B cell (primary cell): ENCODE results near the gene SPATA24. TPM values are rescaled to one million over a fixed set of nuclear protein-coding genes. Genes with fewer than 3 reads are reported as not detected.

Experiments
- ATAC-seq: fragments of 200-7000 bp; cut with Tn5 transposase; one replicate; pipeline ENCODE4 v1.10.0; 2021; ENCODE audit warnings: low read depth, mild to moderate bottlenecking, moderate number of reproducible peaks, moderate library complexity
- CTCF ChIA-PET: fragments of 350-600 bp; sonication (Branson Sonifier 250); formaldehyde crosslinking; loops from one replicate; lab custom pipeline; 2021; ENCODE audit warnings: antibody characterized with exemption, inconsistent platforms; lab: Charles Lee
- POLR2A ChIA-PET: fragments of 350-600 bp; sonication (Branson Sonifier 250); formaldehyde crosslinking; loops from one replicate; lab custom pipeline; 2021; ENCODE audit warnings: antibody characterized with exemption; lab: Charles Lee
- DNase-seq: peaks from one replicate; pipeline ENCODE4 v3.0.0; 2013
- H2AFZ ChIP-seq: 2 replicates; pipeline ENCODE4 v1.6.1; 2012; ENCODE audit warnings: mild to moderate bottlenecking, low read depth, low read length; ENCODE audit not compliant: insufficient read depth, poor library complexity, severe bottlenecking
- H3K27ac ChIP-seq, 2 donors: 1 replicate in 1 of 2; 2 replicates in 1 of 2; pipeline ENCODE4 v1.5.1; 2012 to 2013; ENCODE audit warnings: low read length in 2 of 2, mild to moderate bottlenecking in 2 of 2, moderate library complexity in 1 of 2
- H3K27me3 ChIP-seq, 4 experiments: fragments of 200-600 bp in 1 of 4; sonication (generic) in 1 of 4; replicated peaks in 1 of 4; 1 replicate in 2 of 4; 2 replicates in 2 of 4; pipeline versions ENCODE4 v1.6.1 to v1.7.0; 2013 to 2016; ENCODE audit warnings: low read length in 3 of 4, mild to moderate bottlenecking in 2 of 4, mixed read lengths in 1 of 4, moderate library complexity in 1 of 4; ENCODE audit not compliant: insufficient read depth in 4 of 4, control insufficient read depth in 3 of 4; ENCODE audit errors: control extremely low read depth in 1 of 4
- H3K36me3 ChIP-seq, 2 experiments: replicated peaks in 1 of 2; 1 replicate in 1 of 2; 2 replicates in 1 of 2; pipeline versions ENCODE4 v1.6.1 to v1.7.1; 2013; ENCODE audit warnings: low read length in 1 of 2; ENCODE audit not compliant: insufficient read depth in 2 of 2, control insufficient read depth in 1 of 2; ENCODE audit errors: control extremely low read depth in 1 of 2, extremely low read depth in 1 of 2
- H3K4me1 ChIP-seq, 2 donors: fragments of 200-600 bp in 1 of 2; sonication (generic) in 1 of 2; 1 replicate in 1 of 2; 2 replicates in 1 of 2; pipeline versions ENCODE4 v1.5.1 to v1.6.1; 2013 to 2017; ENCODE audit warnings: low read length in 2 of 2; ENCODE audit not compliant: control insufficient read depth in 2 of 2, insufficient read depth in 2 of 2
- H3K4me2 ChIP-seq: replicated peaks from 2 replicates; pipeline ENCODE3; 2012; ENCODE audit warnings: mild to moderate bottlenecking, low read depth, low read length; ENCODE audit not compliant: poor library complexity, severe bottlenecking
- H3K4me3 ChIP-seq, 5 experiments: fragments of 200-600 bp in 1 of 5; sonication (generic) in 1 of 5; 1 replicate in 3 of 5; 2 replicates in 2 of 5; pipeline versions ENCODE4 v1.5.1 to v1.7.0; 2011 to 2016; ENCODE audit warnings: low read length in 4 of 5, mild to moderate bottlenecking in 4 of 5, low read depth in 2 of 5, control low read depth in 1 of 5, moderate library complexity in 1 of 5; ENCODE audit not compliant: insufficient read depth in 1 of 5; ENCODE audit errors: control extremely low read depth in 1 of 5, extremely low read depth in 1 of 5
- H3K79me2 ChIP-seq: fragments of 200-600 bp; sonication (generic); one replicate; pipeline ENCODE4 v1.6.0; 2016; ENCODE audit warnings: low read length; ENCODE audit not compliant: control insufficient read depth, insufficient read depth
- H3K9ac ChIP-seq: fragments of 200-600 bp; sonication (generic); 2 replicates; pipeline ENCODE4 v1.6.1; 2017; ENCODE audit warnings: mild to moderate bottlenecking, low read length, moderate library complexity
- H3K9me3 ChIP-seq, 3 donors: one replicate each; pipeline versions ENCODE4 v1.6.1 to v1.7.1; 2013; ENCODE audit warnings: low read length in 2 of 3; ENCODE audit not compliant: control insufficient read depth in 2 of 3, insufficient read depth in 1 of 3; ENCODE audit errors: control extremely low read depth in 1 of 3
- H4K20me1 ChIP-seq: 2 replicates; pipeline ENCODE4 v1.6.0; 2012; ENCODE audit warnings: mild to moderate bottlenecking, low read length; ENCODE audit not compliant: insufficient read depth, control insufficient read depth, poor library complexity, severe bottlenecking
- H3K27ac Mint-ChIP-seq: one replicate; pipeline ENCODE4 v1.8.0; 2021; ENCODE audit warnings: mixed read lengths
- H3K27me3 Mint-ChIP-seq: one replicate; pipeline ENCODE4 v1.8.0; 2021; ENCODE audit warnings: mixed read lengths
- H3K4me1 Mint-ChIP-seq: one replicate; pipeline ENCODE4 v1.8.0; 2021; ENCODE audit warnings: mixed read lengths
- H3K4me3 Mint-ChIP-seq: one replicate; pipeline ENCODE4 v1.8.0; 2021; ENCODE audit warnings: mixed read lengths
- H3K9me3 Mint-ChIP-seq: one replicate; pipeline ENCODE4 v1.8.0; 2022; ENCODE audit warnings: mixed read lengths; ENCODE audit not compliant: insufficient read depth
- EZH2 ChIP-seq: IDR thresholded peaks from 2 replicates; pipeline ENCODE4 v1.6.1; 2012; ENCODE audit warnings: borderline replicate concordance, low read depth, mild to moderate bottlenecking, moderate library complexity, low read length; ENCODE audit not compliant: insufficient read depth, poor library complexity, severe bottlenecking
- WGBS: methylation state at CpG from one replicate; pipeline ENCODE4 v1.1.5; 2013; ENCODE audit warnings: missing lambda C conversion rate; ENCODE audit not compliant: insufficient coverage; 5-methylcytosine and 5-hydroxymethylcytosine counted together
- intact Hi-C: fragments of 100-400 bp; cut with micrococcal nuclease; formaldehyde crosslinking; loops from one replicate; pipeline ENCODE4 v1.10.0; 2022
- polyA plus RNA-seq: library from polyadenylated mRNA; depleted of rRNA; stranded (reverse); fragments of >200 nt; gene quantifications from 2 replicates; pipeline ENCODE4 v1.2.3, GENCODE V29; 2012
- total RNA-seq, 2 donors: library from RNA; stranded (reverse); fragments of 120-200 nt in 1 of 2; gene quantifications; 1 replicate in 1 of 2; 2 replicates in 1 of 2; pipeline versions ENCODE4 v1.2.3 to v1.2.4, GENCODE V29; 2013 to 2022
- TF ChIP-seq, protein P1 (sequence below): fragments of 200-600 bp; IDR thresholded peaks from one replicate; pipeline ENCODE4 v1.8.0; 2022; ENCODE audit warnings: antibody characterized with exemption, mild to moderate bottlenecking

SPATA24 gene
- total and polyA plus RNA-seq, 2 donors (not counting 1 experiment from before 2014, with no cell fraction given), result 2.0 to 6.4 TPM

GRCh38 chr5:139438707-139439012 is 34.8 kb upstream of the SPATA24 start:
- H3K27ac ChIP-seq, result peak overlapping the region; percentile 42 to 100
- WGBS, result 52% methylated on average over 6 of the region's 8 CpGs

GRCh38 chr5:139435676-139436075 is 31.8 kb upstream of the SPATA24 start:
- H3K27me3 Mint-ChIP-seq, result no peaks in the 10 kb centered on the region
- Histone ChIP-seq H3K79me2 (peaks cover 8% of the 10 kb centered on the region), H3K27me3 (no peaks in the 10 kb centered on the region), H3K36me3 (no peaks in the 10 kb centered on the region), H3K9me3 (no peaks in the 10 kb centered on the region), H3K27ac (no peak overlapping the region), H2AFZ (no peak overlapping the region), H4K20me1 (peaks cover 4% of the 10 kb centered on the region), H3K9ac (no peak overlapping the region), H3K4me1 (peaks cover 11 to 12% of the 10 kb centered on the region in 2 donors), H3K4me3 (no peak overlapping the region), H3K4me2 (no peak overlapping the region)
- no peak overlapping the region for H3K4me3 Mint-ChIP-seq
- H3K4me1 Mint-ChIP-seq, result peaks cover 14% of the 10 kb centered on the region
- H3K27ac Mint-ChIP-seq, result no peak overlapping the region
- POLR2A ChIA-PET, result interaction anchor here (0.8 kb wide), 1 partner anchor 209 kb away, joined by 3 read pairs; no protein-coding TSS in a partner anchor
- CTCF ChIA-PET, result interaction anchor here (1.4 to 2.0 kb wide), 2 partner anchors 8 to 13 kb away, joined by 4 to 7 read pairs; no protein-coding TSS in a partner anchor
- WGBS, result no CpG with 5 or more reads among the region's 3 CpGs
- DNase-seq (no peak), ATAC-seq (no peak)
- H3K9me3 Mint-ChIP-seq, result no peaks in the 10 kb centered on the region
- TF ChIP-seq, protein P1, sequence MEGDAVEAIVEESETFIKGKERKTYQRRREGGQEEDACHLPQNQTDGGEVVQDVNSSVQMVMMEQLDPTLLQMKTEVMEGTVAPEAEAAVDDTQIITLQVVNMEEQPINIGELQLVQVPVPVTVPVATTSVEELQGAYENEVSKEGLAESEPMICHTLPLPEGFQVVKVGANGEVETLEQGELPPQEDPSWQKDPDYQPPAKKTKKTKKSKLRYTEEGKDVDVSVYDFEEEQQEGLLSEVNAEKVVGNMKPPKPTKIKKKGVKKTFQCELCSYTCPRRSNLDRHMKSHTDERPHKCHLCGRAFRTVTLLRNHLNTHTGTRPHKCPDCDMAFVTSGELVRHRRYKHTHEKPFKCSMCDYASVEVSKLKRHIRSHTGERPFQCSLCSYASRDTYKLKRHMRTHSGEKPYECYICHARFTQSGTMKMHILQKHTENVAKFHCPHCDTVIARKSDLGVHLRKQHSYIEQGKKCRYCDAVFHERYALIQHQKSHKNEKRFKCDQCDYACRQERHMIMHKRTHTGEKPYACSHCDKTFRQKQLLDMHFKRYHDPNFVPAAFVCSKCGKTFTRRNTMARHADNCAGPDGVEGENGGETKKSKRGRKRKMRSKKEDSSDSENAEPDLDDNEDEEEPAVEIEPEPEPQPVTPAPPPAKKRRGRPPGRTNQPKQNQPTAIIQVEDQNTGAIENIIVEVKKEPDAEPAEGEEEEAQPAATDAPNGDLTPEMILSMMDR, result no peak
- no peak for TF ChIP-seq EZH2
- intact Hi-C loops, result loop anchor here (5.0 kb wide), 1 partner anchor 82 kb away; no protein-coding TSS in a partner anchor

More at GRCh38 chr5:139438707-139439012, 34.8 kb upstream of the SPATA24 start:
- H3K9me3 Mint-ChIP-seq, result no peaks in the 10 kb centered on the region
- Histone ChIP-seq H2AFZ (peak overlapping the region; percentile 81), H4K20me1 (peaks cover 4% of the 10 kb centered on the region), H3K4me3 (peak overlapping the region in 4 of 5 experiments; percentile 88 to 97 (median 92)), H3K9ac (peak overlapping the region; percentile 100), H3K9me3 (no peaks in the 10 kb centered on the region), H3K79me2 (peaks cover 8% of the 10 kb centered on the region), H3K4me2 (peak overlapping the region; percentile 90), H3K36me3 (no peaks in the 10 kb centered on the region), H3K4me1 (peaks cover 11 to 12% of the 10 kb centered on the region in 2 donors), H3K27me3 (no peaks in the 10 kb centered on the region)
- H3K27ac Mint-ChIP-seq, result peak overlapping the region; percentile 99
- peak overlapping the region; percentile 97 for H3K4me3 Mint-ChIP-seq
- ChIA-PET POLR2A (interaction anchor here (0.7 to 1.4 kb wide), 6 partner anchors 31 to 309 kb away, joined by 3 to 8 read pairs (median 4); partner anchors contain the start of genes PAIP2 and SPATA24), CTCF (interaction anchor here (0.6 to 2.1 kb wide), 10 partner anchors 9 to 1085 kb away, joined by 3 to 5 read pairs (median 4); partner anchors contain the start of gene PAIP2)
- ATAC-seq, result no peak
- TF ChIP-seq EZH2, result no peak
- H3K4me1 Mint-ChIP-seq, result peaks cover 15% of the 10 kb centered on the region
- peaks cover 3% of the 10 kb centered on the region for H3K27me3 Mint-ChIP-seq
- intact Hi-C loops, result loop anchor here (1.0 to 5.0 kb wide), 7 partner anchors 16 to 1226 kb away; partner anchors contain the start of genes CDC23, MATR3, SPATA24 and UBE2D2
- DNase-seq, result no peak
